GM21723 (cell line): ENCODE measurements around the gene SLC7A7.
"Not testable (repeated sequence)": the region's sequence is repeated elsewhere in the genome, so short reads cannot be mapped to it uniquely, and the experiment has no call there.

ENCODE experiments used
- ATAC-seq: cut with Tn5 transposase; IDR thresholded peaks from one replicate; pipeline ENCODE4 v1.9.1; 2021; ENCODE audit warnings: mild to moderate bottlenecking, moderate library complexity; ENCODE audit not compliant: unreplicated experiment

SLC7A7 gene

DNA sequence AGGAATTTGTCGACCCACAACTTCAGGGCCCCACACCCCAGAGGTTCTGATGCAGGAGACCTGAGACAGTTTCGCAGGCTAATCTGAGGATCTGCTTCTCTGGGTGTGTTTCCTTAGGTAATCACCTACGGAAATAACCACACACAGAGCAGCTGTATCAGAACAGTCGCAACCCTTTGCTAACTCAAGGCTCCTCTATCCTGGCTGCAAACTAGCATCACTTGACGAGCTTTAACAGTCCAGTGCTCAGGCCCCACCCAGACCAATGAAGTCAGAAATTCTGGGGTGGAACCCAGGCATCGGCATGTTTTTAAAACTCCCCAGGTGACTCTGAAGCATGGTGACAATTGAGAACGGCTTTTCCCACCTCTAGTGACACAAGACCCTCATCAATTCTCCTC is 20.7 kb downstream of the SLC7A7 start:
- no peak for ATAC-seq

DNA sequence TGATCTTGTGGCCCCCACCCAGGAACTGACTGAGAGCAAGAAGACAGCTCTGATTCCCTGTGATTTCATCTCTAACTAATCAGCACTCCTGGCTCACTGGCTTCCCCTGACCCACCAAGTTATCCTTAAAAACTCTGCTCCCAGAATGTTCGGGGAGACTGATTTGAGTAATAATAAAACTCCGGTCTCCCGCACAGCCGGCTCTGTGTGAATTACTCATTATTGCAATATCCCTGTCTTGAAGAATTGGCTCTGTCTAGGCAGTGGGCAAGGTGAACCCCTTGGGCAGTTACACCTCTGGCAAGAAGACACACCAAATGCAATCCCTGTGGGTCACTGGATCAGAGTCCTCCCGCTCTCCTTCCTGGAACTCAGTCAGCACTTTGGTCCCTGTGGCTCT is 21.3 kb downstream of the SLC7A7 start:
- ATAC-seq, result no peak

DNA sequence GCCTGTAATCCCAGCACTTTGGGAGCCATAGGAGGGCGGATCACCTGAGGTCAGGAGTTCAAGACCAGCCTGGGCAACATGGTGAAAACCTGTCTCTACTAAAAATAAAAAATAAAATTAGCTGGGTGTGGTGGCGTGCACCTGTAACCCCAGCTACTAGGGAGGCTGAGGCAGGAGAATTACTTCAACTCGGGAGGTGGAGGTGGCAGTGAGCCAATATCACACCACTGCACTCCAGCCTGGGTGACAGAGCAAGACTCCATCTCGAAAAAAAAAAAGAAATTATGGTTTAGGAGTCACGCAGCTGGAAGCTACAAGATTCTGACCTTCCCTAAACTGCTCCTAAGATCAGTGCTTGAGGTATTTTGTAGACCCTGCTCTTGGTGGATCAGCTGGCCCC is 21.7 kb downstream of the SLC7A7 start:
- ATAC-seq, result not testable (repeated sequence)

DNA sequence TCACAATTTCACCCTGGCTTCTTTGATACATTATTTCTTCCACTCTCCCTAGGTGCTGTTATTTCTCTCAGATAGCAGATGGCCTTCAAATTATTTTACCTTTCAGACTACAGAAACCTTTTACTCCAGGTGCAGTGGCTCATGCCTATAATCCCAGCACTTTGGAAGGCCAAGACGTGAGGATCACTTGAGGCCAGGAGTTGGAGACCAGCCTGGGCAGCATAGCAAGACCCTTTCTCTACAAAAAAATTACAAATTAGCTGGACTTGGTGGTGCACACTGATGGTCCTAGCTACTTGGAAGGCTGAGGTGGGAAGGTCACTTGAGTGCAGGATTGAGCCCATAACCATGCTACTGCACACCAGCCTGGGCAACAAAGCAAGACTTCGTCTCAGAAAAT is 23.1 kb downstream of the SLC7A7 start:
- ATAC-seq, result no peak

DNA sequence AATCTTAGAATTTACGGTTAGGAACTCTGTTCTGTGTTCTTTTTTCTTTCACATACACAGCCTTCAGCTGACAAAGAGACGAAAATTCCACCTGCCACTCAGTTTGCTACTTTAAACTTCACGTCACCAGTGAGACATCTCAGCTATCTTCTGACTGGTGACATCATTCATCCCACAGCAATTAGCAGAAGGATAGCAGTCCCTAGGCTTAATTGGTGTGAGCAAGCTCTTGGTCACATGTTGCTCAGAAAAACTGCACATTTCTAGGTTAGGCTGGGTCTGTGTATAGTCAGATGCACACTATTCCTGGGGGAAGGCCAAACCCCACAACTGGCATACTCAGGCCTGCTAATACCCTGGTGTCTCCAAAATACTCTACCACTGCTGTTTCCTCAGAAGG is 23.9 kb downstream of the SLC7A7 start:
- no peak for ATAC-seq

DNA sequence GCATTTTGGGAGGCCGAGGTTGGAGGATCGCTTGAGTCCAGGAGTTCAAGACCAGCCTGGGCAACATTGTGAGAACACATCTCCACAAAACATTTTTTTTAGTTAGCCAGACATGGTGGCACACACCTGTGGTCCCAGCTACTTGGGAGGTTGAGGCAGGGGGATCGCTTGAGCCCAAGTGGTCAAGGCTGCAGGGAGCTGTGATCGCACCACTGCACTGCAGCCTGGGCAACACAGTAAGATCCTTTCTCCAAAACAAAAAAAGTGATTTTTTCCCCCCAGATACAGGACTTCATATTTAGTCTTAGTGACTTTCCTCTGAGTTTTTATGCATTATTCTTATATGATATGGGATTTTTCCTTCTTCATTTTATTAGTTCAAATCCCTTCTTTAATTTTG is 28.6 kb downstream of the SLC7A7 start:
- no peak for ATAC-seq

DNA sequence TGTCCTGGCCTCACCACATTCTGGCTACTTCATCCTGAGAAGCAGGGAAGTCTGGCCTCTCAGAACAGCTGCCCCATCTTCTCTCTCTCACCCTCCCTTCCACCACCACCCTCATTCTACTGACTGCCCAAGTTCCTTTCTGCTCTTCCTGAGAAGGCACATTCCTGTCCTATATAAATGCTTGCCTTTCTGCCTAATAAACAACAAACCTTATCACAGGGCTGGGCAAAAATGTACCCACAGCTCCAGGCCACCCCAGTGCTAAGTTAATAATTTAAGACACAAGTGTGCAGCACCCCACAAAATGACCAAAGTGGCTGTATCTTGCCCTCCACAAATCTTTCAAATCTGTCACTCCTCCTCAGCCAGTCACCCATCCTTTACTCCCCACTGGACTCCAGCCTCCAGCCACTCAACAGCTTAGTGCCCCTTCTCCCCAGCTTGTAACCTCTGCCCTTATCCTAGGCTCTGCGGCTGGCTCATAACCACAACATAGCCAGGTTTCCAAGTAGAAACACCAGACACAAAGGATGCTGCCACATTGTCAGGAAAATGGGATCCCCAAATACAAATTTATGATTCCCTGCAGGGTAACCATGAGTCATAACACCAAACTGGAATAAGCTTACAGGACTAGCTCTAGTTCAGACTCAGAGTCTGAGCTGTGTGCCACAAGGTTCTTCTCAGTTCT is 33.8 kb downstream of the SLC7A7 start:
- no peak for ATAC-seq

DNA sequence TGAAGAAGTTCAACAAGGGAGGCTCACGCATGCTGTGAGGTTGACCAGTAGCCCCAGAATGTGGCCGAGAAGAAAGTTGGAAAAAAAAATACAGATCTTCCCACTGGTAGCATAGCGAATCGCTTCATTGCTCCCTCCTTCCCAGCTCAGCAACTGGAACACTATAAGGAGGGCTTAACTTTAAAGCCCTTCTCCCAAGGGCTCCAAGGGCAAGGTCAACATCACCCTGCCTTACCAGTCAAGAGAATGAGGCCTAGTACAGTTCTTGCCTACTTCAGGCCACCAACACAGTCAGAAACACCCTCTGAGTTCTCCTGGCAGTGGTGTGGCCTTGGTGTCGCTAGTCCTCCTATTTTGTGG is 34.3 kb downstream of the SLC7A7 start:
- no peak for ATAC-seq

DNA sequence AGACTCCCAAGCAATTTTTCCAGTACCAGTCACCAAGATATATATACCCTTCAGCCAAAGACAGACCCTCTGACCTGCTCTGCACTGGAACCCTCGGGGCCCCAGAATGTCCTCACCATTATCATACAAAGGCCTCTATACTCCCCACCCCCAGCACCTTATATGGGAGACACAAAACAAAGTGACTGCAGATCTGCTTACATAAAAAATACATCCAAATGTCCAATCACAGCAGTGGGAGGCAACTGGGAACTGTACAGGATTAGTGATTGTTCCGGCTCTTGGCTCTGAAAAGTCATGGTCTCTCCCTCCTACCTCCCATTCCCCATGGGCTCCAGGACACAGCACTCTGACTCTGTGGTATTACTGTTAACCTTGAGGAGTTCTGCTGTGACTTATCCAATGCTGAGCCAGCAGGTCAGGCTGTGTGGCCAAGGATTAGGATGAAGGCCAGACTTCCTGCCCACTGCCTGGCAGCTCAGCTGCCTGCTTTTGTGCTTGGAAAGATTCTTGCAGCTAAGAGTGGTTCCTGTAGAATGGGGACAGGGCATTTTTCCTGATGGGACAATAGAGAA is 35.0 kb downstream of the SLC7A7 start:
- ATAC-seq, result no peak

DNA sequence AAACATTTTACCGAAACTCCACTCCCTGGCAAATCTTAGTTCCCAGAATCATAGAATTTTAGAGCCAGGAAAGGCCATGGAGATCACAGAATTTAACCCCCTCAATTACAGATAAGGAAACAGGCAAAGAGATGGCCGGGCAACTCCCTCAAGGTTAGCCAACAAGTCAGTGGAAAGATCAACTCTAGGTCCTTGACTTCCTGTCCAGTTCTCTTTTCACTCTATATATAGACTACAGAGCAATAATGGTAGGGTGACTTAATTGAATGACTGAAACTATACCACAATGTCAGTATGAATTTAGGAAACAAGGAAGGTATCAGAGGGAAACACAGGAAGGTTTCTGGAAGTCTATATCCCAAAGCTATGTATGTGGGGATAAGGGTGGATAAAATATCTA is 37.2 kb downstream of the SLC7A7 start:
- ATAC-seq, result no peak

DNA sequence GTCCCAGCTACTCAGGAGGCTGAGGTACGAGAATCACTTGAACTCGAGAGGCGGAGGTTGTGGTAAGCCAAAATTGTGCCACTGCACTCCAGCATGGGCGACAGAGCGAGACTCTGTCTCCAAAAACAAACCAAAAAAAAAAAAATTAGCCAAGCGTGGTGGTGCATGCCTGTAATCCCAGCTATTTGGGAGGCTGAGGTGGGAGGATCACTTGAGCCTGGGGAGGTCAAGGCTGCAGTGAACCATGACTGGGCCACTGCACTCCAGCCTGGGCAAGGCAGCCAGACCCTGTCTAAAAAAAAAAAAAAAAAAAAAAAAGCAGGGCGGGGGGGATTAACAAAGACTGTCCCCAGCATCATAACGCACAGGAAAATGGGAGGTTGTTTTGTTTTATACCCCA is 38.4 kb downstream of the SLC7A7 start:
- not testable (repeated sequence) for ATAC-seq

DNA sequence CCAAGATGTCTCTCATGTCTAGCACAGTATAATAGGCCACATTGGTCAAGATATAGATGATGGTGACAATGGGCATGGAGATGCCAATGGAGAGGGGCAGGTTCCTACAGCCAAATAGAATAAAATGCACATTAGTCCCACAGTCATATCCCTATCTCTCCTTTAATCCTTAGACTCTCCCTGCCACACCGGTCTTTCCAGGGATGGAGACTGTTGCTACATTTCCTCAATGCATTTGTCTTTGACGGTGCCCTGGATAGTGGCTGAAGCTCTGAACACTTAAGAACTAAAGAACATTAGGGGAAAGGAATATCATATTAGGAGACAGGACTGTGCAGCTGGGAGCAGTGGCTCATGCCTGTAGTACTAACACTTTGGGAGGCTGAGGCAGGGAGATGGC is 39.0 kb downstream of the SLC7A7 start:
- no peak for ATAC-seq

DNA sequence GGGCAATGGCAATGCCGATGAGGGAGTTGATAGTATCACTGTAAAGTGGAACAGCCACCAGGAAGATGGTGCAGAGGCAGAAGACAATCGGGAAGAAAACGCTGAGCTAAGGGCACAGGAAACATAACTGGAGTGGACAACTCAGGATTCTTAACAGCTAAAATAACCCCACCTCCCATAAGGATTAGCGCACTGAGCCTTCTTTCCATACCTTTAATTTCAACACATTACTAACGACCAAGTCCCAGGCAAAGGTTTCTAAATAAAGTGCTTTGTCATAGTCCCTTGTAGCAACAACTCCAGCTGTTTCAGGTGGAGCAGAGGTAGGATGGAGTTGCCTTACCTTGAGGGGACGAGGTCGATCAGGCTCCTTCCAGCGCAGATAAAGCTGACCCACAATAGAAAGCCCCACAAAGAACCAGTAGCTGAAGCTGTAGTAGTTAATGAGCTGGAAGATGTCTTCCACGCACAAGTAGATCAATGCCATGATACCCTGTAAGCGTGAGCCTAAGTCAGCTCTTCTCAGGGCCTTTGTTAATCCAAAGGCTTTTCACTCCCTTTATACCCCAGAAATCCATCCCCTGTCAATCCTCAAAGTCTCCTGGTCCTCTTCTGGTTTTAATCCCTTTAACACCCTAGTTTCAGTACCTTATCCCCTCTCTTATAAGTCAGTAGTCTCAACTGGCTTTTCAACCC is 41.1 kb downstream of the SLC7A7 start:
- ATAC-seq, result no peak

DNA sequence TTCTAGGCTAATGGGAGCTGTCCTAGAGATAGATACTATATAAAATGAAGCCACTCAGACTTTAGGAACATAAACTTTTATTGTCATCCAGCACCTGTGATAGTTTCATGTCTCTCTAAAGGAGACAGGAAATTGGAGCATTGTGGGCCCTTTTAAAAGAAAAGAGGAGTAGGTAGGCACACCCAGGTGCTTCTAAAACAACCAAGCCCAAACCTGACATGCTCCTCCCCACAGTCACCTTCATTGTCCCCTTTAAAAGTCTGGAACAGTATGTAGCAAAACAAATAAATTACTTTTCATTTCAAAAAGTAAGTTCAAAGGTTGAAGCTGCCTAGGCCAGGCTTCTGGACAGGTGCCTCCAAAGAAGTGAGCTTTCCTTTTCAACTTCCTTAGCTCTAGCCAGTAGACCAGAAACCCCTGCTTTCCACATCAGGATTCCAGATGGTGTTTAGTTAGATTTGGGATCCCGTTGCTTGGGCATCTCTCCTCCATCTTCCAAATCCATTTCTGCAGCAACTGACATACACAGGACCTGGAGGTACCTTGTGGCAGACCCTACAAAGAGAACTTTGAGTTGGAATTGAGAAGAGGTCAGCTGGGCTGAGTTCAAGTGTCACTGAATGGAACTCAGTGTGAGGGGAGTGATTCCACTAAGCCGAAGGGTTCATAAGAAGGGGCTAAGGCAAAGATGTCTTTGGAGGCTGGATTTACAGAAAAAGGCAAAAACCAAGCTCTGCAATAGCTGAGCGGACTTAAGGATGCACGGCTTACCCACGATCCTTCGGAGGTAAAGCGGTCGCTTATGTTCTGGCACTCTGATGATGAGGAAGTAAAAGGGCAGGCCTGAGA is 41.8 kb downstream of the SLC7A7 start:
- ATAC-seq, result no peak

DNA sequence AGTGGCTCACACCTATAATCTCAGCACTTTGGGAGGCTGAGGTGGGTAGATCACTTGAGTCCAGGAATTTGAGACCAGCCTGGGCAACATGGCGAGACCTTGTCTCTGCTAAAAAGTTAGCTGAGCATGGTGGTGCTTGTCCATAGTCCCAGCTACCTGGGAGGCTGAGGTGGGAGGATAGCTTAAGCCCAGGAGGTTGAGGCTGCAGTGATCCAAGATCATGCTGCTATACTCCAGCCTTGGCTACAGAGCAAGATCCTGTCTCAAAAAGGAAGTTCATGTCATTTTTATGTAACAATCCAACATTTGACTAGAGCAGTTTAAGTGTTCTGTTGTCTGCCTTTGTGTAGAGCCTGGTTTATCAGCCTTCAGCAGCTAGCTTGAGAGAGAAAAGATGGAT is 42.5 kb downstream of the SLC7A7 start:
- ATAC-seq, result no peak

DNA sequence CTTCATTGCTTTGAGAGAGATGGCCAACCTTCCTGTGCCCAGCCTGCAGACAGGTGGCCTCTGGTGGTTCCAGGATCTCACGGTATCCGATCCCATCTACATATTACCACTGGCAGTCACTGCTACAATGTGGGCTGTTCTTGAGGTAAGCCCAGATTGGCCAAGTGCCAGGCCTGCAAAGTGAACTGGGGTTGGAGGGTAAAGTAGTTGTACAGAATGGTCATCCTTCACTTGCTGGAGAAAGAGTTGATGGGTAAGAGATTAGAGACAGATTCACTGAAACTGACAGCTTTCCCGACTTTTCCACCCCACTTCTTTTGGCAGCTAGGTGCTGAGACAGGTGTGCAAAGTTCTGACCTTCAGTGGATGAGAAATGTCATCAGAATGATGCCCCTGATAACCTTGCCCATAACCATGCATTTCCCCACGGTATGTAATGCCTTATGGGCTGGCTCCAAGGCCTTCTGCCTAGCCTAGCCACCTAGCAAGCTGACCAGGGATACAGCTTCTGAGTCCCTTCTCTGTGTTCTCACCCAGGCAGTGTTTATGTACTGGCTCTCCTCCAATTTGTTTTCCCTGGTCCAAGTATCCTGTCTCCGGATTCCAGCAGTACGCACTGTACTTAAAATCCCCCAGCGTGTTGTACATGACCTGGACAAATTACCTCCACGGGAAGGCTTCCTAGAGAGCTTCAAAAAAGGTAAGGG is 44.6 kb downstream of the SLC7A7 start:
- ATAC-seq, result no peak

DNA sequence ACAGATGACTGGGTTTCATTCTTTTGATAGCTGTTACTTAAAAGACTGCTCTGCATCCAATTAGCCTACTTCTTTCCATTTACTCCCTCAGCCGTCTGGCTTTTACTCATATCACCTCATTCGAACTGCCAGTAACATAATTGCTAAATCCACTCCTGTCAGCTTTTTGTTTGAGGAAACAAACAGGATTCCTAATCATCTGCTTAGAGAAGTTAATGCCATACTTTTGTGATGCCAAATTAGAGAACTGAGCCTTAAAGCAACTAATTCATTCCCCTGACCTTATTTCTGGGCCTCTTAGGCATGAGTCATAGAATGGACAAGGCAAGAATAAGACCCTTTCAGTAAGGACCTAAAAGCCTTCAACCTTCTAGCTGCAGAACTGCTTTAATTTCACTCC is 45.9 kb downstream of the SLC7A7 start:
- no peak for ATAC-seq

DNA sequence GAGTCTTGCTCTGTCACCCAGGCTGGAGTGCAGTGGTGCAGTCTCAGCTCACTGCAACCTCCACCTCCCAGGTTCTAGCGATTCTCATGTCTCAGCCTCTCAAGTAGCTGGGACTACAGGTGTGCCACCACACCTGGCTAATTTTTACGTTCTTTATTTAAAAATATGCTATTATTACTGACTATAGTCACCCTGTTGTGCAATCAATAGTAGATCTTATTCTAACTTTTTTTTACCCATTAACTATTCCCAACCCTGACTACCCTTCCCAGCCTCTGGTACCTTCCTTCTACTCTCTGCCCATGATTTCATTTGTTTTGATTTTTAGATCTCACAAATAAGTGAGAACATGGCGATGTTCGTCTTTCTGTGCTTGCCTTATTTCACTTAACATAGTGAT is 46.3 kb downstream of the SLC7A7 start:
- no peak for ATAC-seq

DNA sequence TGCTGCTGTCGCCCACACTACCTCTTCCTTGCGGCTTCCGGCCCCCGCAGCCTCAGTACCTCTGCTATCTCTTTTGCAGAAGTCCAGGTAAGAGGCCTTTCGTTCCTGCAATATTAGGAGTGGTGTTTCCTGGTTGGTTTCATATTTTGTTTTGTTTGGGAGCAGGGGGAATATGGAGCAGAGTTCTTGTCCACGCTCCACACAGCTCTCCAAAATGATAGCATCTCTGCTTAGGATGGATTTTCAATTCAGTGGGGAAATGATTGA is 48.0 kb downstream of the SLC7A7 start:
- no peak for ATAC-seq

DNA sequence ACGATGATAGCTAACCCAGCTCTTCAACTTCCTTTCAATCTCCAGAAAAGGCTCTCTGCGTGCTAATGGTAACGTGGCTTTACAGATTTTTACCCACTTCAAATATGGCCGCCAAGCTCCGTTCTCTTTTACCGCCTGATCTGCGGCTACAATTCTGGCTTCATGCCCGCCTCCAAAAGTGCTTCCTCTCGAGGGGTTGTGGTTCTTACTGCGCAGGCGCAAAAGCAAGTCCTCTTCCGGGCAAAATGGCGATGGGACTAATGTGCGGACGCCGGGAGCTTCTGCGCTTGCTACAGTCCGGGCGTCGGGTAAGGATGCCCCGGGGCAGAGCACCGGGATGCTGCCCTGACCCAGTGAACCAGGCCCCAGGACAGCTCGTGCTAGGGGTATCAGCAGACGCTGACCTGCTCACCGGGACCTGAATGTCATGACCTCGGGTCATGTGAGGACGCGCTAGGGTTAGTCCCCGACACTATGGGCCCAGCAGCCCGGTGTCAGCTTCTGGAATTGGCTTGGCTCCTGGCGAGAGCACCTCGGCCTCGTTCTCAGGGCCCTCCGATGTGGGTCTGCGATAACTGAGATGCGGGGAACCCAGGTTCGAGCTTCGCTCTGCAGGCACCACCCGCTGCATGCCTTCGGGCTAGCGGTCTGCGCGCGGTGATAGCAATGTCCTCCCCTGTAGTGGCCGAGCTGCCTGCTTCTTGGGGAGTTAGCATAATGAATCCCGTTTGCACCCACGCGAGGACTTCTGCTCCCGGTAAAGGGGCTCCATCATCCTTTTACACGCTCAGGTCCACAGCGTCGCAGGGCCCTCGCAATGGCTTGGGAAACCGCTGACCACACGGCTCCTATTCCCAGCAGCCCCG is 48.5 kb downstream of the SLC7A7 start, which contains the start of gene OXA1L:
OXA1L (plus strand) TSS at position 232 of the 866 bp plus-strand sequence; CDS start at position 246, 14 bp downstream.
- ATAC-seq, result peak; percentile 79
